GM21447 (cell line): ENCODE results near the gene SPATA13.

Source experiments
- ATAC-seq: cut with Tn5 transposase; IDR thresholded peaks from one replicate; pipeline ENCODE4 v1.9.1; 2021; ENCODE audit not compliant: unreplicated experiment

The SPATA13 gene

DNA sequence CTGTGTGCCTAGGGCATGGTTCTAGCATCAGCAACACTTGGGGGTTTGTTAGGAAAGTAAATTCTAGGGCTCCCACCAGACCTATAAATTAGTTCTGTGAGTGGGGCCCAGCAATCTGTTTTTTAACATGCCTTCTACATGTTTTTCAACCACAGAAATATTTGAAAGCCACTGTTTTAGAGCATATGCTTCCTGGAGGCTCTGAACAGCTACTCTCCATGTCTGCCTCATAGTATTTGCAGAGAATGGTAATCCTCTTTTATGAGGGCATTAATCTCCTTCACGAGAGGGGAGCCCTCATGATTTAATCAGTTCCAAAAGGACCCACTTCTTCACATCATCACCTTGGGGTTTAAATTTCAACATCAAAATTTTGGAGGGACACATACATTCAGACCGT, 6.0 kb downstream of the SPATA13 start:
- no peak for ATAC-seq

DNA sequence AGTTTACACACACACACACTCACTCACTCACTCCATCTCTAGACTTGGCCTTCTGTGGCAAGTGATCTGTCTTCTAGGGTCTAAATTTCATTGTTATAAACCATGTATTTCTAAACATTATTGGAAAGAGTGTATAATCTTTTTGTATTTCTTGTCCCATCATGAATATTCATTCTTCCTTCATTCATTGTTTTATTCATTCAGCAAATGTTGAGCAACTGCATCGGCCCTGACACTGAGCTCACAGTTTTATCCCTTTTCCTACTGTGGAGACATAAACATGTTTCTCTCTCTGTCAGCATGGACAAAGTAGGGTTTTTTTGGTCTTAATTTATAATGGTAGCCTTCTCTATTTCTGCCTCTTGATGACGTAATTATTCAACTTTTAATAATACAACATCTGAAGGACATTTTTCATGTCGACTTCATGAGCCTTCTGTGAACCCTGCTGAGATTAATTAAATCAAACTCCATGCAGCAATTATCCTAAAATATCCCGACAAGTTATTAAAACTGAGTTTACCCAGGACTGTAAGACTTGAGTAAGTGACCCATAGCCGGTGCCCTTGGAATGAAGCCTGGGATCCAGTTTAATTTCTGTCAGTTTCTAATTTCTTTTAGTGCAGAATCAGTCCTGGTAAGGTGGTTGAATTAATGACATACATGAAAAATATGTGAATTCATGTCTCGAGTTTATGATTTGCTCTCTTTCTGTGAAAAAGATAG, 7.3 kb downstream of the SPATA13 start:
- no peak for ATAC-seq

- no peak for ATAC-seq
Observed at GRCh38 chr13:24168392-24168750, 7.9 kb downstream of the SPATA13 start.

GRCh38 chr13:24168979-24169378, 8.5 kb downstream of the SPATA13 start:
- no peak for ATAC-seq

DNA sequence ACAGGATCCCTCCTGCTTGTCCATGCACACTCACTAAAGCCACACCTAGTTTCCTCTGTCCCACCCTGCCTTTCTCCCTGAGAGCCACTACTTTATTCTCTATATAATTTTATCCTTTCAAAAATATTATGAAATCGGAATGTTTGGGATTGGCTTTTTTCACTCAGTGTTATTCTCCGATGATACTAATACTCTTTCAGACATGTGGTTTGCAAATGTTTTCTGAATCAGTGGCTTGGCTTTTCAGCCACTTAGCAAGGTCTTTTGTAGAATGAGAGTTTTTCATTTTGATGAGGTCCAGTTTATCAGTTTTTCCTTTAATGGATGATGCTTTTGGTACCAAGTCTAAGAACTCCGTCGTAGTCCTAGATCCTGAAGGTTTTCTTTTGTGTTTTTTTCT, 11.6 kb downstream of the SPATA13 start:
- ATAC-seq: no peak

DNA sequence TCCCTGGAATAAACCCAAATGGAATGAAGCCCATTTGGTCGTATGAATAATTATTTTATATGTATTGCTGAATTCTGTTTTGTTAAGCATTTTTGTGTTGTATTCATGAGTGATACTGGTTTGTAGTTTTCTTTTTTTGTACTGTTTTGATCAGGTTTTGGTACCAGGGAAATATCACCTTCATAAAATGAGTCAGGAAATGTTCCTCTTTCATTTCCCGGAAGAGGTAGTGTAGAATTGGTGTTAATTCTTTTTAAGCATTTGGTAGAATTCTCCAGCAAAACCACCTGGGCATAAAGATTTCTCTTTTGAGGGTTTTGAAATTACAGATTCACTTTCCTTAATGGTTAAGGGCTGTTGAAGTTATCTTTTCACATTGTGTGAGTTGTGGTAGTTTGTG, 13.3 kb downstream of the SPATA13 start:
- no peak for ATAC-seq

- no peak for ATAC-seq
Observed at GRCh38 chr13:24175847-24176246, 15.3 kb downstream of the SPATA13 start.

DNA sequence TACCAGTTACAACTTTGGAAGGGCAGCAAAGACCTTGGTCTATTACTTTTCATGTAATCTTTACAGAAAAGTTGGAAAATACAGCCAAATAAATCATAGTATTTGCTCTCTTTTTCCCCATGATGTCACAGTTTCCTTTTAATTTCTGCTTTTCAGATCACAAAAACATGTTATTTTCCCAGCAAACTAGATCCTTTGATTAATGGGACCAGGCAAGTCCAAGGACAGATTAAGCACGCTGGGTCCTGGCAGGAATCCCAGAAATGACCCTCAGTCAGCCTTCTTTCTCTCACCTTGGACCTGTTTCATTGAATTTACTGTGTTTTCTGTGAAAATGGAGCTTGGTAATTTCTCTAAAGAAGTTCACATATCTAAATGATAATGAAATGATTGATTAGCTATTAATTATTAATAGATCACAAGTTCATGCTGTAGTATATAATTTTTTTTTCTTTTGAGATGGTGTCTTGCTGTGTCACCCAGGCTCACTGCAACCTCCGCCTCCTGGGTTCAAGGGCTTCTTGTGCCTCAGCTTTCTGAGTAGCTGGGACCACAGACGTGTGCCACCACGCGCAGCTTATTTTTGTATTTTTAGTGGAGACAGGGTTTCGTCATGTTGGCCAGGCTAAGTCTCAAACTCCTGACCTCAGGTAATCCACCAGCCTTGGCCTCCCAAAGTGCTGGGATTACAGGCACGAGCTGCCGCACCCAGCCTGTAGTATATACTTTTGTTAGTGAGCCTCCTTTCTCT, 16.0 kb downstream of the SPATA13 start:
- no peak for ATAC-seq

- ATAC-seq: no peak
Observed at GRCh38 chr13:24178847-24179485, 18.4 kb downstream of the SPATA13 start.

DNA sequence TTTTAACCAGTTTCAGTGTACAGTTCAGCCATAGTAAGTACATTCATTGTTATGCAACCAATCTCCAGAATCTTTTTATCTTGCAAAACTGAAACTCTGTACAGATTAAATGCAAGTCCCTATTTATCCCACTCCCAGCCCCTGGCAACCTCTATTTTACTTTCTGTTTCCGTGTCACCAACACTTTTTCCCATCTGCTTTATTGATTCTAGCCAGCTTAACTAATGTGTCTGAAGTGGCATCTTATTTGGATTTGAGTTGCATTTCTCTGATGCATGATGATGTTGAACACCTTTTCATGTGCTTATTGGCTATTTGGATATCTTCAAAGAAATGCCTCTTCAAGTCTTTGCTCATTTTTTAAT, 18.9 kb downstream of the SPATA13 start:
- ATAC-seq: no peak

GRCh38 chr13:24180750-24181377, 20.3 kb downstream of the SPATA13 start:
- ATAC-seq: no peak

DNA sequence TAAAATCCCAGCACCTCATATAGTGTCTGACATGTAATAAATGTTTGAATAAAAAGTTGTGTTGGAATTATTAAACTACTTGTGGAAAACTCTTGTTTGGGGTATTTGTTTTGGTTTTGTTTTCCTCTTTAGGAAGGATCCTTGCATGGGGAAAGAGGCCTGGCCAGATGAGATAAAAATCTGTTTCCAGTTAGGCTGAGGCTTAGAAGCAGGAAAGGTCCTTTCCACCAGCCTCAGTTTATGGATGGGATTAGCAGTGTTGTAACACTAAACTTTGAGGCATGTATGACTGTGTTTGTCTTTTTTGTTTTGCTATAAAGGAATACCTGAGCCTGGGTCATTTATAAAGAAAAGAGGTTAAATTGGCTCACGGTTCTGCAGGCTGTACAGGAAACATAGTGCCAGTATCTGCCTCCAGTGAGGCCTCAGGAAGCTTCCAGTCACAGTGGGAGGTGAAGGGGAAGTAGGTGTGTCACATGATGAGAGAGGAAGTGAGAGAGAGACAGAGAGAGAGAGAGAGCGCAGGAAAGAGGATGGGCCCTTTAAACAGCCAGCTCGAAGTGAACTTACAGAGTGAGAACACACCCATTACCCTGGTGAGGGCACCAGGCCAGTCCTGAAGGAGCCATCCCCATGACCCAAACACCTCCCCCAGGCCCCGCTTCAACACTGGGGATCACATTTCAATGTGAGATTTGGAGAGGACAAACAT, 21.6 kb downstream of the SPATA13 start:
- ATAC-seq: no peak

DNA sequence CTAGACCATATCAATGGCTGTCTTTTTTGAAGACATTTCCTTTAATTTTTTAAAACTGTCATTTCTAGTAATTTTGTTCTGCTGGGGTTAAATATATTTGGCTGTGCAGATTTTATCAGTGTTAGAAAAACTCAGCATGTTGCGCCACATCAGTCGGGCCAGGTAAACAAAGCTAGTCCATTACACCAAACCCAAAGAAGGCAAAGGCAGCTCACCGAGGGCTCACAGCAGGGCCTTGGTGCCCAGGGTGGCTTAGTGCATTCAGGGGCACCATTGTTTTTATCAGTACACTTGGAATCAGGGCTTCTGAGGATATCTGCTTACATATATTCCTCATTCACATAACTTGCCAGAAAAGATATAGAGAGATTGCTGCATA, 22.2 kb downstream of the SPATA13 start:
- no peak for ATAC-seq

GRCh38 chr13:24183741-24184182, 23.2 kb downstream of the SPATA13 start:
- ATAC-seq: no peak

DNA sequence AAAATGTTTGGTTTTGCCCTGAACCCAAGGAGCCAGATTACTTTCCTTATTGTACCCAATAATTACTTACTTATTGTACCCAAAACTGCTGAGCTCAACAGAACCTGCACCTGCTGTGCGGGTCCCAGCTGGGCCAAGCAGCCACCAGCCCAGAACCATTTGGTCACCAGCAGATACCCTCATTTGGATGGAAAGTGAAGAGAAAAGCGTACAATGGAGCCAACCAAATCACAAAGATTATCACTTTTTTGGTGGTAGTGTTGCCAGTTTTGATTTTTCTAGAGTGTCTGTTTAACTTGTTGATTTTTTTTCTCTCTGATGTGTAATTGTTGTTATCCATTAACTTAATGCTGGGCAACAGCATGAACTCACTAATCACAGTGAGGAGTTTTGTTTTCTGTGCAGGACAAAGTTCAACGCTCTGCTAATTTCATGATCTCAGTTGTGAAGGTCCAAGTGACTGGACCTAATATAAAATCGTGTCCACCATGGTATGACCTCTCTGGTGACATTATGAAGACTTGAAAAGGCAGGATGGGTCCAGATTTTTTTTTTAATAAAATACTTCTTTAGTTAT, 23.8 kb downstream of the SPATA13 start:
- no peak for ATAC-seq

DNA sequence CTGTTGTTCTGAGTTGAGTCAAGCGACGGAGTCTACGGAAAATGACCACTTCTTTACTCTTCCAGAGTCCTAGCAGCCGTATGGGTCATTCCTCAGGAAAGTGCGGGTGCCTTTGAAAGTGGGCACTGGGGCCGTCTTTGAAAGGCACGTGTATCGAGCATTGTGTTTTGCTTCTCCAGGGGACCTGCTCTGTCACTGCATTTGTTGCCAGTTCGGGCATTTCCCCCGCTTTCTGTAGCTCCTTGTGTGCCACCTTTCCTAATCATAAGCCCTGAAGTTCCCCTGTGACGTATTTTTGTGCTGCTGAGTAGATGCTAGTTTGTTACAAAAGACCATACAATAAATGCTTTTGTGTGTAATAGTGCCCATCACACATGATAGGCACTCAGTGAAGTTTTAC, 24.4 kb downstream of the SPATA13 start:
- ATAC-seq: no peak

DNA sequence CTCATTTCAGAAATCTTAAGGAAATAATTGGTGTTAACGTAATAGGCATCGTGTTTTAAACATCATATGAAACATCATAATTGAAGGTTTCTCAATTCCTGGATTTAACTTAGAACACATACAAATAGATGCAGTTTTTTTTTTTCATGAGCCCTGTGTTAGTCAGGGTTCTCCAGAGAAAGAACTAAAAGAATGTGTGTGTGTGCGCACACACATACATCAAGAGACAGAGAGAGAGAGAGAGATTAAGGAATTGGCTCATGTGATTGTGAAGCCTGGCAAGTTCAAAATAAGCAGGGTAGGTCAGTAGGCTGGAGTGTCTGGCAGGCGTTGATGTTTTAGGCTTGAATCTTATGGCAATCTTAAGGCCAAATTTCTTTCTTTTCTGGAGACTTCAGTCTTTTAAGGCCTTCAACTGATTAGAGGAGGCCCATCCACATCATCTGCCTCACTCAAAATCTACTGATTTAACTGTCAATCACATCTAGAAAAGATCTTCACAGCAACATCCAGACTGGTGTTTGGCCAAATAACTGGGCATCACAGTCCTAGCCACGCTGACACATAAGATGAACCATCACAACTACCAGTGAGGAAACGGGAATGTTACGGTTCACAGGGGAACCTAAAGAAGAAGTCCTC, 25.2 kb downstream of the SPATA13 start:
- ATAC-seq: no peak

GRCh38 chr13:24187185-24187584, 26.7 kb downstream of the SPATA13 start:
- ATAC-seq: no peak

DNA sequence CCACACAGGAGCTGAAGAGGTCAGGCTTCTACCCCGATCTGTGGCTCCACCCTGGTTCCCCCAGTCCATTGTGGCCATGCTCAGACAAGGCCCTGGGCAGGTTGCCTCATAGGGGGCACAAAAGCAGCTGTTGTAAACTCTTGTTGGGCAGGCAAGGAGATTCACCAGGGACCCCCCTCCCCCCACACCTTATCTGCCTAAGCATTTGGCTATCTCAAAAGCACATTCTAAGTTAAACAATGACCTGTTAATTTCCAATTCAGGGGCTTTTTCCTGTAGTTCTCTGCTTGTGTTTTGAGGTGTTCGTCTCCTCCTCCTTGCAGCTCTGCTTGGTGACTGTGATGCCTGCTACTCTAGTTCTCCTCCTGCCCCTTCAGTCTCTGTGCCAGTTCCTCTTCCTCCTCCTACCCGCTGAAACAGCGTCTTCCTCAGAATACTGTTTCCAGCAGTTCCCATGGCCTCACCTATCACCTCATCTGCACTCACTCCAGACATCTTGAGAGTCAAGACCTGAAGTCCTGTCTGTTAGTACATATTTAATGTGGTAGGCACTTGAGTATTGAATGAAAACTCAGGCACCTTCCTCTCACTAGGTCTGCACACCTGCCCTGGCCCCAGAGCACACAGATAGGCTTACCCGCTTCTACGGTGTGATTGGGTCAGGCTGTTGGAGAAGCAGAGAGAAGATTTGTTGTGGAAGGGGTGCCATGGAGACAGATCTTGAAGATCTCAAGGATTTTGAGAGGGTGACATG, 31.7 kb downstream of the SPATA13 start:
- no peak for ATAC-seq

DNA sequence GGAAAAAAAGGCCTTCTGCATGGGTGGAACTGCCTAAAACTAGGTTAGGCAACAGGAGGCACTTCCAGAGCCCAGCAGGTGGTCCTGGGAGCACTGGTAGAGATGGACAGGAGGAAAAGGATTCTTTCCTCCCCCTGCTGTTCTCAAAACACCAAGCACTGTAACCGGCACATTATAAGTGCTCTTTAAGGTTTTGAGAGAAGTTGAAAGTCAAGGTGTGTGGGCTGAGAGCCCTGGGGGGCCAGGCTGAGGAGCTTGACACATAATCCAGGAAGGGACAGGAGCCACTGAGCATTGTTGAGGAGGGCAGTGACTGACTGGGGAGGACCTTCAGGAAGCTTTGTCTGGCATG, 32.3 kb downstream of the SPATA13 start:
- no peak for ATAC-seq
